ENCODE results near the gene CBLIF.
"Not testable (repeated sequence)": the region's sequence is repeated elsewhere in the genome, so short reads cannot be mapped to it uniquely, and the experiment has no call there.

CBLIF gene

GRCh38 chr11:59845399-59845798 is at the start of gene CBLIF:
TSS of gene CBLIF (minus strand) at chr11:59845499. CDS start at chr11:59845453, 46 bp downstream.
- no peak for DNase-seq

GRCh38 chr11:59894616-59895015 is 49.3 kb upstream of the CBLIF start:
- DNase-seq, result no peak

DNA sequence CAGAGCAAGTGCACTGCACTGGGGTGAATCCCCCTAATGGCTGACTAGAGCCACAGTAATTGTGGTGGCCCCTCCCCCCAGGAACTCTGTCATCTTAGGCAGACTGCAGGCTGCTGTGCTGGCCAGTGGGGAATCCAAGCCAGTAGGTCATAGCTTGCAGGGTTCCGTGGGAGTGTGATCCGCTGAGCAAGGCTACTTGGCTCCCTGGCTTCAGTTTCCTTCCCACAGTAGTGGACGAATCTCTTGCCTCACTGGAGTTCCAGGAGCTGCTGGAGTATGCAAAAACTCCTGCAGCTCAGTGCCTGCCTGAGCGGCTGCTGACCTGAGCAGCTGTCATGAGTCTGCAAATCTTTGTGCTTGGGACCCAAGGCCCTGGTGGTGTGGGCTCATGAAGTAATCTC is 46.5 kb upstream of the CBLIF start:
- DNase-seq, result no peak

DNA sequence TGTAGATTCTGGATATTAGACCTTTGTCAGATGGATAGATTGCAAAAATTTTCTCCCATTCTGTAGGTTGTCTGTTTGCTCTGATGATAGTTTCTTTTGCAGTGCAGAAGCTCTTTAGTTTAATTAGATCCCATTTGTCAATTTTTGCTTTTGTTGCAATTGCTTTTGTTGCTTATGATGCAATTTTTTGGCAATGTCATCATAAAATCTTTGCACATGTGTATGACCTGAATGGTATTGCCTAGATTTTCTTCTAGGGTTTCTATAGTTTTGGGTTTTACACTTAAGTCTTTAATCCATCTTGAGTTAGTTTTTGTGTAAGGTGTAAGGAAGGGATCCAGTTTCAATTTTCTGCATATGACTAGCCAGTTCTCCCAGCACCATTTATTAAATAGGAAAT is 41.9 kb upstream of the CBLIF start:
- not testable (repeated sequence) for DNase-seq

DNA sequence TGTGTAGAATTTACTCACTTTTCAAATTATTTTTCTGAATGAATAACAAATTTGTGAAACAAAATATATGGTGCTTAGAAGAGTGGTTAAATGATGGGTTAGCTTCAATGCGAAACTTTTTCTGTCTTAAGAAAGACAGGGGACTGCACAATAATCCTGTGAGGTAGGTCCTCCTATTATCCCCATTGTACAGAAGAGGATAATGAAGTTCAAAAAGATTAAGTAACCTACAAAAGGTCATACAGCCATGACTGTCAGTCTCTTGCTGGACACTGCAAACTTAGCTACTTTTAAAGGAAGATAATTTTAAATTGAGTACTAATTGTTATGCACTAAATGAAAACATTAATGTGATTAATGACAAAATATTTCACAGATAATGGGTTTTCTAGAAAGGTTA is 38.3 kb upstream of the CBLIF start:
- DNase-seq, result no peak

DNA sequence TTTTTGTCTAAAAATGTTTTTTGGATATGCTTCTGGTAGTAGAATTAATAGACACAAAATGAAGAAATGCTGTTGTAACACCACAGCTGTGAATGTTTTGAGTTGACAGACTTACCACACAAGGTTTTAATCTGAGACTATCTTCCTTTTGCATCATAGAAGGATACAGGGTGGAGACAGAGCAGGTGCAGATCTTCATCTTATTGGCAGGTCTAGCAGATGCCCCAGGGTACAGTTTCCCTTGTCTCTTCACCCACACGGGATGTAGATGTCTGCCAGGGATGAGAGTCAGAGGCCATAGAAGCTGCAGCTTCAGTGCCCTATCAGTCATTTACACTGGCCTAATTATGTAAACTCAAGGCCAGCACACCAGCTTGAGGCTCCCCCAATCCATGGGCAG is 34.3 kb upstream of the CBLIF start:
- no peak for DNase-seq

GRCh38 chr11:59878575-59878974 is 33.3 kb upstream of the CBLIF start, which contains the start of gene OOSP3:
TSS of gene OOSP3 (plus strand) at chr11:59878782. CDS start at chr11:59878809, 27 bp downstream.
- DNase-seq, result no peak

DNA sequence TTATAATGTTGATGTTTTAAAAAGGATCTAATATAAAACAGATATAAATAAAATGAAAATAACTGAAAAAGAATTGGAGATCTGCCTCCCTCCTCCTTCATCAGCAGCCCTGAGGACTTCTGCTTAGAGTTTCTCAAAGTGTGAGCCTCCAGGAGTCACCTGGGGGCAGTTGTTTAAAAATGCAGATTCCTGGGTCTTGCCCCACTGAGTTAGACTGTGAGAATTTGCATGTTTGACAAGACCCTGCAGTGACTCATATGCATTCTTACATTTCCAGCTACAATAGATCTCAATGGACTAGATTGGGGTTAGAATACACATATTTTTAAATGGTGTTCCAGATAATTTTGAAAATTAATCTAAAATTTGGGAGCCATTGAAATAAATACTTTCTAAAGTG is 32.5 kb upstream of the CBLIF start:
- DNase-seq, result no peak

- no peak for DNase-seq
These were observed 32.0 kb upstream of the CBLIF start for GRCh38 chr11:59877325-59877724.

DNA sequence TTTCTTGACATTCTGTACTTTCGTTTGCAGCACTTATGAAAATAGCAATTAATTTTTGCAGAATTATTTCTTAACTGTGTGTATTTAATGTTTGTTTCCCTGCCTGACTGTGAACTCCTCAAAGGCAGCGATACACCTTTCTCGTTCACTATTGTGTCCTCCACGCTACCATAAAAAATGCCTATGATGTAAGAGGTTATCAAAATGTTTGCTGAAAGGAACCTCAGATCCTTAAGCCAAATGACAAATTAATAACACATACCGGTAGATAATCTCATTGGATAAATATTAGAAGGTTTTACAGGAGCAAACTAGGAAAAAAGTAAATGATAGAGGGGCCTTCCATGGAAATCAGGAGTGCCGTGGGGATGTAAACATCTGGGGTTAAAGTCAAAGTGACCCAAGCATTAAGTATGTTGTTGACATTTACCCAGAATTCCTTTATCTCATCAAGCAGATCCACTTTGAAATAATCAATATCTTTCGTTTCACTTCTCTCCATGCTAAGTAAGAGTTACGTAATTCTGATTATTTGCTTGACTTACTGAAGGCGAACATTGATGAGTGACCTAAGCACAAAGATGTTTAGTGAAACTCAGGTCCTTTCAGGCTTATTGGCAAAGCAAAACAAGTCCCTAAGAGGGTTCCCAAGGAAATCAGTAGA is 30.7 kb upstream of the CBLIF start:
- DNase-seq, result no peak

GRCh38 chr11:59872076-59872475 is 26.8 kb upstream of the CBLIF start:
- DNase-seq, result no peak

- DNase-seq, result no peak
These were observed 22.6 kb upstream of the CBLIF start for GRCh38 chr11:59867946-59868345.

- no peak for DNase-seq
These were observed 21.5 kb upstream of the CBLIF start for GRCh38 chr11:59866836-59867235.

GRCh38 chr11:59866397-59866796 is 21.1 kb upstream of the CBLIF start, which contains the start of gene TCN1:
TSS of gene TCN1 (minus strand) at chr11:59866487. CDS start at chr11:59866470, 17 bp downstream.
- no peak for DNase-seq

DNA sequence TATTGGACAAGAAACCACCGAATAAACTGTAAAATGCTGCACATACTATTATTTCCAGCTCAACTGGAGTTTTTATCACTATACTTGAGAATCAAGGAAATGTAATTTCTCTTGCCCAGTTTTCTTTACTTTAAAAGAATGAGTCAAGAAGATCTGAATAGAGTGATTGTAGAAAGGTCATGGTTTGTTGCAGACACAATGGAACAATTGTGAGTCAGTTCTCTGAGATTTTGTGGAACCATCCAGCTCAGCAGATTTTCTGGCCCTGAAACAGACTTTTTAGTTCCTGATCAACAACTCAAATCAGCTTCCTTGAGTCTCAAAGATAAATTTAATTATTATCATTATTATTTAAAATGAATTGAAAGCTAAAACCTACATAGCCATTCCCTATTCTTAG is 19.7 kb upstream of the CBLIF start:
- DNase-seq, result no peak

DNA sequence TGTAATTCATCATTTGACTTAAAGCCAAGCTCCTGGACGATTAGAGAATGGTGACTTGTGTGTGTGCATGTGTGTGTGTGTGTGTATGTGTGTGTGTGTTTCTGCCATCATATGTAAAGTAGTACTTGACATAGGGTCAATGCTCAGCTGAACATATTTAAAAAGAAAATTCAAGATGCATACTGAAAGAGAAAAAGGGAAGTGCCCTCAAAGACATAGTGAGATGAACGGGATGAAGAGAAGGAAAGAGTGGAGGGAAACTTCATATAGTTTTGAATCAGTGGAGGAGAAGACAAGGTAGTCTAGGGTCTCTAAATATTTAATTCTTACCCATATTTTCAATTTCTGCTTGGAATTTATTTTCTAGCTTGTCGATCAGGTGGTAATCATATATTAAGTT is 17.0 kb upstream of the CBLIF start:
- no peak for DNase-seq

GRCh38 chr11:59859673-59860072 is 14.4 kb upstream of the CBLIF start:
- no peak for DNase-seq

- no peak for DNase-seq
These were observed 12.4 kb upstream of the CBLIF start for GRCh38 chr11:59857439-59858434.

DNA sequence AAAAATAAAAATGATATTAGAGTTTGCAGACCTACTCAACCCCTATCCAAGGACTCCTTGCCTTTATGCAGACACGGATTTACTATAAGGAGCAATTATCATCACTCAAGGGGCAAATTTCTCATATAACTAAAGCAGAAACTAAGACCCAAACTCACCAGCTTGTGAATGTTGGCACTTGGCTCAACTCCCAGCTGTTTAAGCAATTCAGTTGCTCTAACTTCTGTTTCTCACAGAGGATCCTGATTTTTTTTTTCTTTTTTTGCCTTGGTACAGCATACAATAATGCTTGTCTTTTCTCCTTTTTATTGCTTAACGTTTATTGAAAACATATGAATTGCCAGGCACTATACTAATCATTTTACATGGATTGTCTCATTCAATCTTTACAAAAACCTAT is 9.6 kb upstream of the CBLIF start:
- no peak for DNase-seq

GRCh38 chr11:59851416-59851815 is 6.1 kb upstream of the CBLIF start:
- not testable (repeated sequence) for DNase-seq

GRCh38 chr11:59849551-59849950 is 4.3 kb upstream of the CBLIF start:
- DNase-seq, result not testable (repeated sequence)

- no peak for DNase-seq
These were observed 3.8 kb upstream of the CBLIF start for GRCh38 chr11:59849129-59849528.

- DNase-seq, result not testable (repeated sequence)
These were observed 3.1 kb upstream of the CBLIF start for GRCh38 chr11:59848439-59848838.

- DNase-seq, result no peak
These were observed 2.3 kb upstream of the CBLIF start for GRCh38 chr11:59847626-59848025.

All from stimulated activated CD8-positive, alpha-beta memory T cell treated with anti-CD3 and anti-CD28 coated beads, Interleukin-4, amount 100 ng/mL, for 48 hours (primary cell).